Gastrocnemius medialis (tissue), 4 donors: ENCODE data around the gene SSTR3. TPM values are rescaled to one million over a fixed set of nuclear protein-coding genes. Genes with fewer than 3 reads are reported as not detected.

Experiments
- ATAC-seq, 2 donors: fragments of 150-250 bp; one replicate each; pipeline ENCODE4 v1.9.1; 2016
- DNase-seq, 2 donors: peaks; one replicate each; pipeline ENCODE4 v3.0.0-alpha.2; 2019
- H3K27ac ChIP-seq, 4 donors: fragments of 200-600 bp; sonication (generic); 1 replicate in 1 of 4; 2 replicates in 3 of 4; pipeline ENCODE4 v1.5.1; 2016 to 2018; ENCODE audit warnings: mild to moderate bottlenecking in 2 of 4, moderate library complexity in 1 of 4
- H3K27me3 ChIP-seq, 3 donors: fragments of 200-600 bp; sonication (generic) in 2 of 3; 1 replicate in 1 of 3; 2 replicates in 2 of 3; pipeline versions ENCODE4 v1.5.1 to v1.6.0; 2016 to 2019; ENCODE audit warnings: mild to moderate bottlenecking in 1 of 3, moderate library complexity in 1 of 3
- H3K36me3 ChIP-seq, 2 donors: fragments of 200-600 bp; sonication (generic) in 1 of 2; one replicate each; pipeline ENCODE4 v1.5.1; 2017 to 2018
- H3K4me1 ChIP-seq, 2 donors: fragments of 200-600 bp; sonication (generic) in 1 of 2; one replicate each; pipeline ENCODE4 v1.5.1; 2016 to 2017; ENCODE audit warnings: mild to moderate bottlenecking in 2 of 2
- H3K4me3 ChIP-seq, 4 donors: fragments of 200-600 bp; sonication (generic) in 3 of 4; 1 replicate in 1 of 4; 2 replicates in 3 of 4; pipeline ENCODE4 v1.5.1; 2016 to 2019; ENCODE audit warnings: mild to moderate bottlenecking in 2 of 4
- H3K9me3 ChIP-seq, 3 donors: fragments of 200-600 bp; sonication (generic) in 2 of 3; 1 replicate in 1 of 3; 2 replicates in 2 of 3; pipeline ENCODE4 v1.5.1; 2016 to 2019
- CTCF ChIP-seq, 5 experiments: fragments of 450-650 bp in 3 of 5; fragments of 200-600 bp in 2 of 5; sonication (generic) in 2 of 5; IDR thresholded peaks in 4 of 5; conservative IDR thresholded peaks in 1 of 5; 1 replicate in 4 of 5; 2 replicates in 1 of 5; pipeline ENCODE4 v1.5.1; 2016 to 2019; ENCODE audit warnings: antibody characterized with exemption in 5 of 5, mild to moderate bottlenecking in 3 of 5, moderate library complexity in 3 of 5
- POLR2A ChIP-seq, 2 donors: fragments of 450-650 bp; IDR thresholded peaks; one replicate each; pipeline ENCODE4 v1.6.1; 2017; ENCODE audit warnings: antibody characterized with exemption in 2 of 2, mild to moderate bottlenecking in 2 of 2, moderate library complexity in 2 of 2
- in situ Hi-C, 4 donors: fragments of 200-750 bp; cut with MboI; loops; one replicate each; pipeline versions ENCODE4 v1.15.0 to v1.8.0; 2017; ENCODE audit warnings: low sequenced_read_pairs in 4 of 4
- intact Hi-C: fragments of 100-400 bp; cut with DNase I; formaldehyde crosslinking; loops from one replicate; pipeline ENCODE4 v1.15.1; 2023; ENCODE audit warnings: low total_unique reads
- total RNA-seq, 4 donors: library from RNA; depleted of rRNA; stranded (reverse); fragments of >200 nt; gene quantifications; one replicate each; pipeline versions ENCODE4 v1.1.0 to v1.2.3, GENCODE V29; 2016

Gene SSTR3
- total RNA-seq, 4 donors from 2014 or later, result not detected

GRCh38 chr22:37228106-37229011 is 16.1 kb upstream of the SSTR3 start:
- no peak for TF ChIP-seq POLR2A (IDR thresholded peaks at IDR 0.05)
- TF ChIP-seq CTCF (IDR thresholded peaks at IDR 0.05 in 4 of 5, conservative IDR thresholded peaks at IDR 0.05 in 1 of 5), result no peak
- H3K27ac ChIP-seq, result no peak overlapping the region
- H3K9me3 ChIP-seq, result no peaks in the 10 kb centered on the region
- no peaks in the 10 kb centered on the region for H3K4me1 ChIP-seq
- ATAC-seq (no peak), DNase-seq (no peak)
- peaks cover 0 to 26% (median 4%) of the 10 kb centered on the region in 3 donors for H3K27me3 ChIP-seq
- intact Hi-C loops (no loop called here), in situ Hi-C loops (no loop called here)
- no peaks in the 10 kb centered on the region for H3K36me3 ChIP-seq
- H3K4me3 ChIP-seq, result no peak overlapping the region

- intact Hi-C loops, result no loop called here
- H3K27ac ChIP-seq, result no peak overlapping the region
- peaks cover 0 to 20% (median 0%) of the 10 kb centered on the region in 3 donors for H3K27me3 ChIP-seq
- H3K4me3 ChIP-seq, result no peak overlapping the region
- ATAC-seq, result no peak
- H3K36me3 ChIP-seq, result no peaks in the 10 kb centered on the region
- no peak for DNase-seq
- no peaks in the 10 kb centered on the region for H3K9me3 ChIP-seq
- TF ChIP-seq CTCF (IDR thresholded peaks at IDR 0.05 in 4 of 5, conservative IDR thresholded peaks at IDR 0.05 in 1 of 5) (no peak), POLR2A (IDR thresholded peaks at IDR 0.05) (no peak)
- H3K4me1 ChIP-seq, result no peaks in the 10 kb centered on the region
- in situ Hi-C loops, result no loop called here
These were observed 14.2 kb upstream of the SSTR3 start for GRCh38 chr22:37226514-37226913.

GRCh38 chr22:37226087-37226486 is 13.8 kb upstream of the SSTR3 start:
- Histone ChIP-seq H3K27ac (no peak overlapping the region), H3K36me3 (no peaks in the 10 kb centered on the region), H3K4me3 (no peak overlapping the region), H3K9me3 (no peaks in the 10 kb centered on the region), H3K4me1 (no peaks in the 10 kb centered on the region), H3K27me3 (peaks cover 0 to 18% (median 0%) of the 10 kb centered on the region in 3 donors)
- no peak for TF ChIP-seq POLR2A (IDR thresholded peaks at IDR 0.05)
- no peak for TF ChIP-seq CTCF (IDR thresholded peaks at IDR 0.05 in 4 of 5, conservative IDR thresholded peaks at IDR 0.05 in 1 of 5)
- no peak for DNase-seq
- intact Hi-C loops (no loop called here), in situ Hi-C loops (no loop called here)
- no peak for ATAC-seq

- Histone ChIP-seq H3K4me3 (no peak overlapping the region), H3K4me1 (no peaks in the 10 kb centered on the region), H3K27ac (no peak overlapping the region), H3K36me3 (no peaks in the 10 kb centered on the region), H3K27me3 (peaks cover 0 to 17% (median 0%) of the 10 kb centered on the region in 3 donors), H3K9me3 (no peaks in the 10 kb centered on the region)
- TF ChIP-seq CTCF (IDR thresholded peaks at IDR 0.05 in 4 of 5, conservative IDR thresholded peaks at IDR 0.05 in 1 of 5) (no peak), POLR2A (IDR thresholded peaks at IDR 0.05) (no peak)
- in situ Hi-C loops (no loop called here), intact Hi-C loops (no loop called here)
- DNase-seq (no peak), ATAC-seq (no peak)
These were observed 13.2 kb upstream of the SSTR3 start for GRCh38 chr22:37225481-37225880.
